ENCODE results near the gene ZSWIM4.
A peak's percentile ranks its signal among the peaks of the same experiment; 100 is the strongest.

The ZSWIM4 gene

DNA sequence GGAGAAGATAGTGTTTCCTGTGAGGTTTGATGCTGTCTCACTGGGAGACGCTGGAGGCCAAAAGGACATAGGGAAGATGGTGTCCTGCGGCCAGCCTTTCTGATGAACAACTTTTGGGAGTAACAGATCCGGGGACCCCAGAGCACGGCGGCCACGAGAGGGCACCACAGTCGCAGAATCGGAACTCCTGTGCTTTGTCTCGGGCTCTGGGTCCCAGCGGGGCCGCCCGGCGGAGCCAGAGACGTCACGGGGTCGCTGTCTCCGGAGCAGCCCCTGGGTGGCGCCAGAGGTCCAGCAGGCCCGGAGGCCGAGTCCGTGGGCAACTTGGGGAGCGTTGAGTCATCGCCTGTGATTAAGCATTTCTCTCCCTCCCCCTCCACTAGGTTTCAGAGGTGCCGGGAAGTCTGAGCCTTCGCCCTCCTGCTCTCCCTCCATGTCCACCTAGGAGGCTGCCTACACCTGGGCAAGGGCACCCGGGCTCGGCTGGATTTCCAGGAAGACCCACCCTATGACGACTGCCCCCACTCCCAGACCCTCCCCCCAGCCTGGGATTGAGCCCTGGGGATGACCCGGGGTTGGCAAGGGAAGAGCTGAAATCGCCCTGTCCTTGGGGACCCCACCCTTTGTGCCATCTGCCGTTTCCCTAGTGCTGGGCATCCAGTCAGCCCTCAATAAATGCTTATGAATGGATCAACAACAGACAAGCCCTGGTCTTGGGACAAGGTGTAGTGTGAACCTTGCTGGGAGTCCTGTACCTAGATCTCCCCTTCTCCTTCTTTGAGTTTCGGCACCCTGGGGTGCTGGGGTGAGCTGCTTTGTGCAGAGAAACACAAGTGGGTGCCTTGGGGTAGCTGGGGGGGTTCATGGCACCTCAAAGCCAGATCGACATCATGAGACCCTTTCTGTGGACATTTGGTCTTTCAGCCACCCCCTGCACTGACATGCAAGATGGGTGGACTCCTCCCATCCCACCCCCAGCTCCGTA is 85.1 kb downstream of the ZSWIM4 start:
- DNase-seq = peak; percentile 98

DNA sequence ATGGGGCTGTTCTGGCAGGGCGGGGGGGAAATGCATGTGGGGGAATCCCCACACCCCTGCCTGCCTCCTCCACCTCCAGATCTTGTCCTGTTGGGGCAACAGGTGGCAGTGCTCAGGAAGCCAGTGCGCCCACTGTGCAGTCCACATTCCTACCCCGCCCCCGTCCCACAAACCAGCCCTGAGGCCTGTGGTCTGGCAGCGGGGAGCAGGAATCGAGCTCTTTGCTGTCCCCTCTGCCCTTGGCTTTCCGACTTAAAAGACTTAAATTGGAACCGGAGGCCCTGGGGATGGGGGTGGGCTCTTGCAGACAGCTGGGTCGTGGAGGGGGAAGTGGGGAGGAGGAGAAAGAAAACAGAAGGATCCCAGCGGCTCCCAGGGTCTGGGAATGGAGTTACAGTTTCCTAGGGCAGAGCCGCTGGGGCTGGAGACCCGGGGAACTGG is 86.0 kb downstream of the ZSWIM4 start:
- no peak for DNase-seq

All from stimulated activated CD4-positive, alpha-beta T cell treated with anti-CD3 and anti-CD28 coated beads, Interleukin-1b, Interleukin-23, amount 100 ng/mL, for 48 hours (primary cell).